ENCODE measurements around the gene SLC25A15.

- TF ChIP-seq POLR2A (IDR thresholded peaks at IDR 0.05; ENCODE audit: low read length) (no peak), GATA1 (IDR thresholded peaks at IDR 0.05; ENCODE audit: low read depth, low read length) (no peak)
These were observed 2.3 kb upstream of the SLC25A15 start for GRCh38 chr13:40787062-40787461.

Measured in erythroblast (primary cell).